Measurements from ENCODE around the gene SUPT20HL1.

GRCh38 chrX:24321741-24322395 is 38.6 kb upstream of the SUPT20HL1 start:
- TF ChIP-seq EZH2 (IDR thresholded peaks at IDR 0.05; ENCODE audit: low read depth), result no peak
- no peak for TF ChIP-seq CTCF (conservative IDR thresholded peaks at IDR 0.05)

All from PC-9 (cell line).